NCI-H1105 treated with DMSO at 0.1 percent for 48 hours (cell line): ENCODE data around the gene THRAP3.

Source experiments
- DNase-seq: peaks from one replicate; lab custom pipeline; 2025; lab: John Stamatoyannopoulos, UW

The THRAP3 gene

GRCh38 chr1:36351227-36351977, 127.2 kb downstream of the THRAP3 start:
- DNase-seq = no peak

- DNase-seq = no peak
Measured at GRCh38 chr1:36352125-36352909, 128.1 kb downstream of the THRAP3 start.

GRCh38 chr1:36352910-36353878, 129.0 kb downstream of the THRAP3 start:
- no peak for DNase-seq

DNA sequence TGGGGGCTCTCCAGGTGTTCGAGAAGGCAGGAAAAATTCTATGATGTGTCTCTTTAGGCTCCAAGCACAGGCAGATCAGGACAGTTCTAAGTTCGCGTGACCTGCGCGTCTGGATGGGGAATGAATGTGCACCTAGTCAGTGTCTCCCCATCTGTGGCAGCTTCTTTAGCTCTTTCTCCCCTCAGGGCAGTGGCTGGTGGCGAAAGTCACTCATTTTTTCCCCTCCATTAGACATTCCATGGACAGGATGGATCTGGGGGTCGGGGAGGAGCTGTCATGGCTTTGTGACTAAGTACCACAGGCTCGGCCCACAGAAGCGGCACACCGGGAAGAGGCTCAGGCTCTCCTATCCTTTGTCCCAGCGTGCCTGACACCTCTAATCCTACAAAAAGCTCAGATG, 130.2 kb downstream of the THRAP3 start:
- DNase-seq = no peak
